Ammon's horn (tissue), 1 donor: ENCODE results near the gene PPARG.

Source experiments
- DNase-seq: peaks from one replicate; pipeline ENCODE4 v3.0.0-alpha.2; 2016; ENCODE audit warnings: low spot score

The PPARG gene

DNA sequence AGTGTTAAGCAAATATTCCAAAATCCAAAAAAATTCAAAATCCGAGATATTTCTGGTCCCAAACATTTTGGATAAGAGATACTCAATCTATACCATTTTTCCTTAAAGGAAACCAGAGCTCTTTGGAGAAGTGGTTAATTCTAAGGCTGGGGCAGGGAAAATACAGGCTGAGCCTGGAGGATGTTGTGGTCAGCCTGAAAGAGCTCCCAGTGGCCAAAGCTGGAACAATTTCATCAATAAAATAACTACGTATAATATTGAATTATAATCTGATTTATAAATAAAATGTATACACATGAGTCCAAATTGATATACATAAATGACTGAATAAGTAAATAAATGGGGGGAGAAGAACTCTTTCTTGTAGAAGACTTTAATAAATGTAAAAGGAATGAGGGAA lies 24.6 kb downstream of the PPARG start:
- DNase-seq, result no peak

DNA sequence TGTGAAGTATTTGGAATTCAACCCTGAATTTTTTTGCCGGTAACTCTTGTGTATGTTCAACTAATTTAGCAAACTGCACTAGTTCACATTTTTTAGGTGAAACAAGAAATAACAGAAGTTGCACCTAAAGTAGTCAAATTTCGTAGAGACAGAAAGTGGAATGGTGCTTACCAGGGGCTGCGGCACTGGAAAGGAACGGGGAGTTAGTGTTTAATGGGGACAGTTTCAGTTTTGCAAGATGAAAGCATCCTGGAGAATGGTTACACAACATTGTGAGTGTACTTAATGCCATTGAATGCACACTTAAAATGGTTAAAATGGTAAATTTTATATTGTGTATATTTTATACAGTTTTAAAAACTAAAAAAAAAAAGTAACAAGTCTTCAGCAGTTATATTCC lies 27.4 kb downstream of the PPARG start:
- no peak for DNase-seq

DNA sequence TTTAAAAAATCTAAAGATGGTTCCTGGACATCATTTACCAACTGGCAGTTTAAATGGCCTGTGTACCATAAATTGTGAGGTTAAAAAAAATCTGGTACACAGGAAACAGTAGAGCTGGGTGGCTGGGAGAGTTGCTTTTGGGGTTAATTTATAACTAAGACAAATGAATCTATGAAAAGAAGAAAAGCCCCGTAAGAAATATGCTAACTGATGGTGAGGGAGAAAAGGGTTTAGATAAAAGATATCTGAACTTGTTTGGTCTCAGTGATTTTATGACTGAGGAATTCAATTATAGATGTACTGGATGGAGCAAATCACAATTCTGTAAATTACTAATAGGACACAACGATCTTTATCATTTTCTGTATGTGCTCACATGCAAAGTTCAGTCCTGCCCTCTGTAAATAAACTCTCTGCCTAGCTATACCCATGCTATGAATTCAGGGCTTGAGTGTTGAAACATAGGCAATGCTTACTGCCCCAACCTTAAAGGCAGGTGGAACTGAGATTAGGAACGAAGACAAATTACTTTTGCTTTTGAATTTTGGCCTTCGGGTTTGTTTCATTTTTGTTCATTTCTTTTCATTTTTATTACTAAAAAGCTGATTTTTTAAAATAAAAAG lies 28.0 kb downstream of the PPARG start:
- DNase-seq, result no peak

DNA sequence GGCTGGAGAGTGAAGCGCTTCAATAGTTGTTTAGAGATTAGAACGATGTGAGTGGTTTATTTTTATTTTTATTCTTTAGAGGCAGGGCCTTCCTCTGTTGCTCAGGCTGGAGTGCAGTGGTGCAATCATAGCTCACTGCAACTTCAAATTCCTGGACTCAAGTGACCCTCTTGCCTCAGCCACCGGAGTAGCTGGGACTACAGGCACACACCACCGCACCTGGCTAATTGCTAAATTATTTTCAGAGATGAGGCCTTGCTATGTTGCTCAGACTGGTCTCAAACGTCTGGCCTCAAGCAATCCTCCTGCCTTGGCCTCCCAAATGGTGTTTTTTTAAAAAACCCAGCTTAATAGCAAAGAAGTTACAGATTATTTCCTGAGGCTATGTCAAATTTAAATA lies 29.0 kb downstream of the PPARG start:
- no peak for DNase-seq

DNA sequence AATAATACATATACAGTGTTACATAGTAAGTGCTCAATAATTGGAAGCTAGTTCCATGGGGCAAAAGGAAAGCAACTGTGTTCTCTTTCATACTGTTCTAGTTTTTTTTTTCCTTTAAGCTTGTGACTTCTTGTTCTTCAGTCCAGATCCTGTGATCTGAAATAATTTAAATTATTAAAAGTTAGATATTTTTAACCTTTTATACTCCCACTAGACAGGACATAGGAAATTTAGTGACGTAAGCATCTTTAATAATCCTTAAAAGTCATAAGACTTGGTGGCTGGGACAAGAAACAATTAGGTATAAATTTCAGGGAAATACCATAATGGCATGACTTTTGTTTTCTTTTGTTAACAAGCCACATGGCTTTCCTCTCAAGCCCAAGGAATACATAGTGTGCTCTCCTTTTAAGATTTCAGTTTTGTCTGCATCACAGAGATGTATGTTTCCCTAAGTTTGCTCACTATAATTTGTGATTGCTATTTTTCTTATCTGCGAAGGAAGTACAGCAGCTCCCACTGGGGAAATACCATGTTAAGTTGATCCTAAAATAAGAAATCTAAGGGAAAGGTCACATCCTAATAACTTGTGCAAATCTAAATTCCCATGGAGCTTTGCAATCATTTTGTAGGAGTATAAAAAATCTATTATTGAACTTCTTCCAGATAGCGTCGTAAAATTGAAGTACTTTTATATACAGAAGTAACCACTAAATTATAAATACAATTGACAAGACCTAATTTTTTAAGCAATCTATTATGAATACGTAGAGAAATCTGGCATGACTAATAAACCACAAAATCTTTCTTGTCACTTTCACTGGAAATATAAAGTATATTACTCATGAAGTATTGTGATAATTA lies 30.1 kb downstream of the PPARG start:
- DNase-seq, result no peak

DNA sequence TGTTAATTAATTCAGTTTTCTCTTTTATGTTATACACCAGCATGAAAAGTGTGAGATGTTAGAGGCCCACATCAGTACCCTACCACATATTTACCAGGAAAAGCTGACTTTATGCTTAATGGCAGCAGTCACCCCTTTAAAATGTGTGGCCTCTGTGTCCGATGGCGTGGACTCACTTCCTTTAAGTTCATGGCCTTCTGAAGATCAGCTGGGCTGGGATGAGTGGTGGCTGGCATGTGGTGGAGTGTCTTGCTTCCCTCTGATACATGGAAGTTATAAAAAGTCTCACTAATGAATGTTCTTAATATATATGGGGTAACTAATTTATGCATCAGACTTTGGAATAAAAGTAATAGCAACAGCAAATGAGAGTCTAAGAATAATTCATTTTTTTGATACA lies 32.1 kb downstream of the PPARG start:
- no peak for DNase-seq

DNA sequence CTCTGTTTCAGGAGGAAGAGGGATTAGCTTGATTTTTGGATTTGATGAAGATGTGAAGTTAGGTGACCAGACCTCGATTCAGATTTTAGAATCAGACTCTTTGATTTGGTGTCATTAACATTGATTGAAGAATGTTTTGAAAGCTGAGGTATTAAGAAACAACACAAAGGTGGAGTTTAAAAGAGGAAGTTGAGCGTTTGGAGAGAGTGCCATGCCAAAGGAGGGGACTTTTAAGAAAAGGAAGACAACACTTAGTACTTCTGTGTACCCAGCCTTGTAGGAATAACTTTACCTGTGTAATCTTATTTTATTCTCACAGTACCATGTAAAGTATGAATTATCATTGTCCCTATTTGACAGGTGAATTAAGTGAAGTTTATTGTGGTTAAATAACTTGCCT lies 34.4 kb downstream of the PPARG start:
- no peak for DNase-seq

DNA sequence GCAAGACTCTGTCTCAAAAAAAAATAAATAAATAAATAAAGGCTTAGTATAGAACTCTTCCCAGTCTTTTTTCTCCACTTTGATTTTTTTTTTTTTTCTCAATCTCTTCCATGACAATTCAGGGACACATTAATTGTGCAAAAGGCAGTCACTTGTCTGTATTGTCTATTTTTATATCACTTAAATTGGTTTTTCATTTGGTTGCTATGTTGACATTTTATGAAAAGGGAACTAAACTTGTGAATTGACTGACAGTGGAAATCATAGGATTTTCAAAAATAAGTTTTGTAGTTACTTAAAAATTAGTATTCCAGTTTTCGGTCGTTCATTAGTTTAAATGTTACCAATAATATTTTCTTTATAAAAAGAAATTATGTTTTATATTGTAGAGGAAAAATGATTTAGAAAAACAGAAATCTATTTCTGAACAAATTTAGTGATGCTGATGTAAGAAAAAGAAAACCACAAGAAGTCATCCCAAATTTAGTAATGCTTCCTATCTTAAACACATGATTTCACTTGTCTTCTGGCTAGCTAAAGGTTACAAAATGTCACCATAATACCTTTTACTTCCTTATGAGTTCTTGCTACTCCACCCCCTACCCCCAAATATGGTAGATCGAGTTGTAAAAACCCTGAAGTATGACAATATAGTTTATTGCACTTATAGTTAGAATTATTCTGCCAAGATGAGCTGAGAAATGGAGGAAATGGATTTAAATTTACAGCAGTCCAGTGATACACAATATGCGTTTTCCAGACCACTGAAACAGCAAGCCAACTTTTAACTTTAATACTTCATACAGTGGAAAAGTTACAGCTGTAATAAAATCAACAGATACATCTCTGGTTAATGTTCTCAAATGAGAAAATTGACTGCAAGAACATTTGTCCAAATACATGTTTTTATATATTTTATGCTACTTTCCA lies 37.0 kb downstream of the PPARG start:
- DNase-seq, result no peak

DNA sequence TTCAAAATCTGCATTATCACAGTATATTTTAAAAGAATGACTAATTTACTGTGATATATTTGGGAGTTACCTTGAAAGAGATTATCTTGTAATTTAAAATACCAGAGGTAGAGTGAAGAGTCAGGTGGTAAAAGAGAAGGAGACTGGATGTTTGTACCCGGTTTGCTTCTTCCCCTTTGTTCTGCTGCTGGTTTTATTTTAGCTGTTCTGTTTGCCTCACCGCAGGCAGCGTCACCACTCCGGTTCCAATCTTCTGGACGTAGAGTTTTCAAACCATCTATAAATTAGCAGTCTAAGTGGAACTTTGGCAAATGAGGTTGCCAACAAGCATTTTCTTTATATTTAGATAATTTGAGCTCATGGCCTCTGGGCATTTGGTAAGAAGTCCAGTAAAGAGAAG lies 38.2 kb downstream of the PPARG start:
- peak; percentile 10 for DNase-seq

DNA sequence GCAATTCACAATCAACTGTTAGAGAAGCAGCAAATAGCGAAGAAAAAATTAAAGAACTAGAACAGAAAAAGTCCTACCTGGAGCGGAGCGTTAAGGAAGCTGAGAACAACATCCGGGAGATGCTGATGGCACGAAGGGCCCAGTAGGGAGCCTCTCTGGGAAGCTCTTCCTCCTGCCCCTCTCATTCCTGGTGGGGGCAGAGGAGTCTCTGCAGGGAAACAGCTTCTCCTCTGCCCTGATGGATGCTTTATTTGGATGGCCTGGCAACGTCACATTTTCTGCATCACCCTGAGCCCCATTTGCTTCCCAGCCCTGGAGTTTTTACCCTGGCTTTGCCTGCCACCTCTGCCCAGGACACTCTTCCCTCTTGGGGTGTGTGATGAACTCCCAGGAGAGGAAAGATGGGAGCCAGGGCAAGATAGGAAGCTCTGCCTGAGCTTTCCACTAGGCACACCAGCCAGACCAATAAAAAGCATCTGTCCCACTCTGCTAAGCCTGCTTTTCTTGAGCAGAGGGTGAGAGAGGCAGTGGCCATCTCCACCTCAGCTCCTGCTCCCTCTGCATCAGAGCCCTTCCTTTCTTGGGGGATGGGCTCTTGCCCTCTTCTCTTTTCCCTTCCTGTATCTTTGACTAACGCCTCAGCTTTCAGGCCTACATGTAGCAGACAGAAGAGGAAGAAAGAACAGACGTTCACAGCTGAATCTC lies 39.4 kb downstream of the PPARG start:
- DNase-seq, result peak; percentile 45

DNA sequence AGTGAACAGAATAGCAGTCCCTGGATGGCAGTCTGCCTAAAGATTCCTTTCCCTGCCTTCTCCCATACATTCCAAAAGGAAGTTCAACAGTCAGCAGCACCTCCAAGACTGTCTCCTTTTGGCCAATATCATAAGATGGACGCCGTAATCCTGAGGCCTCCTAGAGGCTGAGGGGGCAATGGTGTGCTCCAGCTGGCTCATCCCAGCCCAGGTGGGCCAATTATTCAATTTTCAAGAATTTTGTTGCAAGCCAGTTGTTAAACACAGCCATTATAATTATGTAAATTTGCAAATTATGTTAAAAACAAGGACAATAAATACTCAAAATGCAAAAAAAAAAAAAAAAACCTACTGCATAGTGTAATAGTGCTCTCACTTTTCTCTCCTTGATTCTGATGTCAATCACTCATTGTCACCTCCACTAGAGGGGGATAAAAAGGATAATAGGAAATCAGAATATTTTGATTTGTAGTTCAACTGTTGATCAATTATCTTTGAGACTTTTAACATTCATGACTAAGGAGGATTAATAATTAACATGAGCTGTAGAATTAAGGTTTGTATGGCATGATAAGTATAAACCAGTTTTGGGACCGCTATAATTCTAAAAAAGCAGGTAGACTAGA lies 40.1 kb downstream of the PPARG start:
- DNase-seq, result no peak

DNA sequence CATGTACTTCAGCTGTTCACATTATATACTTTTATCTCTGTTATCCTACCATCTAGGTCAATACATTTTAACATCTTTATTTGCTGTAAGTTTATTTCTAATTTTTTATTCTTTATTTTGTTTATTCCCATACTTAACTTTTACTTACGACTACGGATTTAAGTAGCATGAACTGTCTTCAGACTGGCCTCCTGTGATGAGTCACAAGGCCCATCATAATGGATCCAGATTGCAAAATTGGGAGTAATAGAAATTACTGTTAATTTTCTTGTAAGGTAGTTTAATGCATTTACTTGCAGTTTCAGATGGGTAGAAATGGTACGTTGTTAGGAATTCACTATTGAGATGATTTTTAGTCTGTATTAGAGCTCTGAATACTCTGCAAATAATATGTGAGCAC lies 45.9 kb downstream of the PPARG start:
- DNase-seq, result no peak

DNA sequence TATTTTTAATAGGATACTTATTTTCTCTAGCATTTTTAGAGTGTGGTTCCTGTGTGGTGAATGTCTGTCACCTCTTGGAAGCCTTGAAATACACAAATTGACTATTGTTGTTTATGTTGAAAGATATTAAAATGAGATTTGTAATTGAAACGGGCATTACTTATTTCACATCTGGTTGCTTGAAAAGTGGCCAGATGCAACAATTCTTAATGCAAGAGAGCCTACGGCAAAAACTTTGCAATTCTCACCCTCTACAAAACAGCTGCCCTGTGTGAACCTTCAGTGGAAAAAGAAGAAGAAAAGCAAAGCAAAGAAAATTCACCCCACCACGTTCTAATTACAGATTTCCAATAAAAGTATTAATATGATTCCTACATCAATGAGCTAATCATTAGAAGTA lies 46.6 kb downstream of the PPARG start:
- DNase-seq, result no peak

DNA sequence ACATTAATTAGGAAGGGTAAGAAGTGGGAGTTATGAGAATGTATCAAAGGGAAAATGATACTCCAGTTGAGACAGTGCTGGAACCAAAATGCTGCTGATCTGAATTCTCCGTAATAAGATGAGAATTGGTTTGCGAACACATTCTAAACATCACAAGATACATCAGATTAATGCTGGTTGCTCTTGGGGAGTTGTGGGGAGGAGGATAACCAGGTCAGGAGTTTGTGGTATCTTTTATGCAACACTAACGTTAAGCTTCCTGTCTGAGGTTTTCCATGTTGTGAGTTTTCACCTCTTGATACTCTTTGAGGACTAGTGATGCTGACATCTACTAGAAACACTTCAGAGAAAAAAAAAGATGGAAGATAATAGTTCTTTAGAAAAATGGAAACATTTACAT lies 47.2 kb downstream of the PPARG start:
- DNase-seq, result no peak

DNA sequence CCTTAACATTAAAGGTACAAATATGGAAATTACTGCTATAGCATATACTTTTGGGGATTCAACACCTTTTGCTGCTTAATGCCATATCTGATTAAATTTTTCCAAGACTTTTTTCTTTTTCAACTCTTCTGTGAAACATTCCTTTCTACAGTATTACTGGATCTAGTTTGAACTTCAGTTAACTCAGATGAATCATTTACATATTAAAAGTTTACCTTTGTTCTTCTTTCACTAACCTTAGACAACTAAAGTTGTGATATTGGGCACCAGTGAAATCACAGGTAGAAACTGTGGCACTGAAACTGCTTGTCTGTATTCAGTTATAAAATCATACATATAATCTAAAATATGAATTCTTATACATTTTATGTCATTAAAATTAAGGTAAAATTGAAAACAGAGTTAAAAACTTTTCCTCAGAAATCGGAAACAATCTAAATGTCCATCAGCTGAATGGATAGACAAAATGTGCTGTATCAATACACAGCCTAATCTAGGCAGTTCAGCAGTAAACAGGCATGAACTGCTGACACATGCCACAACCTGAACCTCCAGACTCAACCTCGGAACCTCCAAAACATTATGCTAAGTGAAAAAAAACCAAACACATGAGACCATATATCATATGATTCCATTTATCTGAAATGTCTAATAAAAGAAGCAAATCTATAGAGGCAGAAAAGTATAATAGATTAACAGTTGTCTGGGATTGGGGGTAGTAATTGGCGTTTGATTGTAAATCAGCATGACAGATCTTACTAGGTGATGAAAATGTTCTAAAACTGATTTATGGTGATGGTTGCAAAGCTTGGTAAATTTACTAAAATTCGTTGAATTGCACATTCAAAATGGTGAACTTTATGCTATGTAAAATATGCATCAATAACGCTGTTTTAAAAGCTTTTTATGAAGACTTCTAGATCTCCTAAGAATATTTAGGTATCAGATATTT lies 50.0 kb downstream of the PPARG start:
- DNase-seq, result no peak

DNA sequence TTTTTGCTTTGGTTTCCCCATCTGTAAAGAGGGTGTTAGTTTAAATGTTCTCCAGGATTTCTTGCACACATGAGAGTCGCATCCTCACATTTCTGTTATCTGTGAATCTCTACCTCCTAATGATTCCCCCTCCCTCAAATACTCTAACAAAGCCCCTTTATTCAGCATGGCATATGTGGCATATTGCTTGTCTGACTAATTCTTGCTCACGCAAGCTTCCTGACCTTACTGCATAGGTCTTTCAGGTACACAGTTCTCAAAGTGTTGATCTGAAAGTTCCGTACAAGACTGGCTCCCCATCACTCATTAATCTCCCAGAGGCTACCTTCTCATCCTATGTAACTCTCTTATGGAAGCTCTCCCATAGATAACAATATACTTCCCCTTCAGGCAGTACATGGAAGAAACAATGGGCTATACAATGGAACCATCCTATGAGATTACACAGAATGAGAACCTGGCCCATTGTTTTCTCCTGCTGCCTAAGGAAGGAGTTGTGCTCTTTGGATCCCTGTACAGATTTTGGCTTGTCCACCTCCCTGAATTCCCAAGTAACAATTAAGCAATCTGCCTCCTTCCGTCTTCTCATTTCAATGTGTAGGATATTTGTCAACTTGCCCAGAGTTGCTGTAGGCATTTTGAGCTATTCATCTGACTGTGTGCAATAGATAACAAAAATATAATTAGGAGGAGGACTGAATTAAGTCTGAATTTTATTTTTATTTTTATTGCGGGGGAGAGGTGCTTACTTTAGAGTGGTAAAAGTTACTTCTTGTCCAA lies 51.0 kb downstream of the PPARG start:
- DNase-seq, result no peak

DNA sequence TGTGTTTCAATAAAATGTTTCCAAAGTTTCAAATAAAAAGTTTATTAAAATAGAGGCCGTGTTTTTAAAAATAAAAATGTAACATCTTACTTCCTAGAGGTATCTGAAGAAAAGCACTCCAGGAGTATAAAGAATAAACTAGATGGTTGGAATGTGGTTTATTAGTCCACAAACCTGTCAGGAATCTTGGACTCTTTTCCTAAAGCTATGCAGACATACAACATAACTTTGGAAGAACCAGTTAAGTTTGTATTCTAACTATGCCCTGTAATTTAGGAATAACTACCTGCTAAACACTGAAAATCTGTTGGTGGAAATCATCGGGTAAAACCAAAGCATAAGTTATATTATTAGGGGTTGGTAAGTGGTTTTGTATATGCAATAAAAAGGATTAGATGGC lies 51.6 kb downstream of the PPARG start:
- DNase-seq, result no peak

DNA sequence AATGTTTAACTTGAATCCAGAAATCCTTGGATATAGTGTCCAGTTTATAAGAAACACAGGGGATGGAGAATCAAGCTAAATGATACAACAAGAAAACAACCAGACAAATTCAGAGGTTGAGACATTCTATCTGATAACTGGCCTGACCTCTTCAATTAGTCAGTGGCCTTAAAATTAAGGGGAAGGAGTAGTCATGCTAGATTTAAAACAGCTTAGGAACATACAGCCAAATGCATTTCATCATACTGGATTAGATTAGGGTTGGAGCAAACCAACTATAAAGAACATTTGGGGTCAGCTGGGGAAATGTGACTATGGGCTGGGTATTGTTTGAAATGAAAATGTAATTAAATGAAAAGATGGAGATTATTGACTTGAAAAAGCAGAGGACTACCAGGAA lies 53.3 kb downstream of the PPARG start:
- DNase-seq, result no peak

DNA sequence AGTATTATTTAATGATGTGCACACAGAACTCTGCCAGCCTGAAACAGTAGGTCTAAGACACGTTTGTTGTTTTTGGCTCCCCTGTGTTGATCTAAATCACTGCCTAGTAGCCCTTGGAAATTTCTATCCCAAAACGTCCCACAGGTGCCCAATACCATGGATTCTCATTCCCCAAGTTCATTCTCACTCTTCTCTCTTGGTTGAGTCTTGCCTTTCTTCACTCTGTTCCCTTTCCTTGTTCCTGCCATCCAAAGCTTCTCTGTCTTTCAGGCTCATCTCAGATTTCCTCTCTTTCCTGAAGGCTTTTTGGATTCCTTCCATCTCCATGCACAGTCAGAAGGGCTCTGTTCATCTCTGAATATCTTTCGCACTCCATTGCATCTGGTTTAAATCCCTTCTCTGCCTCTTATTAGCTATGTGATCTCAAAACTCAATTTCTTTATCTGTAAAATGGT lies 54.2 kb downstream of the PPARG start:
- no peak for DNase-seq

DNA sequence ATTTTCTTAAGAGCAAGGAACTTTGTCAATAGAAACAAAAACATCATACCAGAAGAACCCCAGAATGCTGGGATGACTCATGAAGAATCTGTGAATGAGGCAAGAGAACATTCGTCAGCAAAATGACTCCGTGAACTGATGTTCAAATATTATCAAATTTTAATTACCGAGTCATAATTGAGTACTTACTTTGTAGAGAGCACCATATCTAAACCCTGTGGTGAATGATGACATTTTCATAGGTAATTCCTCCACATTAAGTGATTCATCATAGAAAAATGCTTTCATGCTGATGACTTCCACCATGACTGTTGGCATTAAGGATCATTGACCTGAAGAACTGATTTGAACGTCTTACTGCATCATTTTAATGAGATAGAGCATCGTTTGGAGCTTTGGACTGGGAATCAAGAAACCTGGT lies 56.3 kb downstream of the PPARG start:
- no peak for DNase-seq
